ENCODE results near the gene COL6A2.

- TF ChIP-seq, protein P1, sequence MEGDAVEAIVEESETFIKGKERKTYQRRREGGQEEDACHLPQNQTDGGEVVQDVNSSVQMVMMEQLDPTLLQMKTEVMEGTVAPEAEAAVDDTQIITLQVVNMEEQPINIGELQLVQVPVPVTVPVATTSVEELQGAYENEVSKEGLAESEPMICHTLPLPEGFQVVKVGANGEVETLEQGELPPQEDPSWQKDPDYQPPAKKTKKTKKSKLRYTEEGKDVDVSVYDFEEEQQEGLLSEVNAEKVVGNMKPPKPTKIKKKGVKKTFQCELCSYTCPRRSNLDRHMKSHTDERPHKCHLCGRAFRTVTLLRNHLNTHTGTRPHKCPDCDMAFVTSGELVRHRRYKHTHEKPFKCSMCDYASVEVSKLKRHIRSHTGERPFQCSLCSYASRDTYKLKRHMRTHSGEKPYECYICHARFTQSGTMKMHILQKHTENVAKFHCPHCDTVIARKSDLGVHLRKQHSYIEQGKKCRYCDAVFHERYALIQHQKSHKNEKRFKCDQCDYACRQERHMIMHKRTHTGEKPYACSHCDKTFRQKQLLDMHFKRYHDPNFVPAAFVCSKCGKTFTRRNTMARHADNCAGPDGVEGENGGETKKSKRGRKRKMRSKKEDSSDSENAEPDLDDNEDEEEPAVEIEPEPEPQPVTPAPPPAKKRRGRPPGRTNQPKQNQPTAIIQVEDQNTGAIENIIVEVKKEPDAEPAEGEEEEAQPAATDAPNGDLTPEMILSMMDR (IDR thresholded peaks at IDR 0.05; ENCODE audit: poor library complexity): no peak
- no peak for TF ChIP-seq EZH2phosphoT487 (IDR thresholded peaks at IDR 0.05; ENCODE audit: low read depth, severe bottlenecking, unreplicated experiment)
Observed at GRCh38 chr21:46052703-46053651, 44.9 kb upstream of the COL6A2 start.
